GM23338 (cell line): Measurements from ENCODE around the gene C1orf50. TPM values are rescaled to one million over a fixed set of nuclear protein-coding genes. Genes with fewer than 3 reads are reported as not detected.

ENCODE experiments used
- ATAC-seq: fragments of 200-7000 bp; cut with Tn5 transposase; 3 replicates; pipeline ENCODE4 v1.9.1; 2020
- DNase-seq: peaks from one replicate; pipeline ENCODE4 v3.0.0-alpha.2; 2015; ENCODE audit warnings: low spot score
- H2AFZ ChIP-seq: fragments of 200-600 bp; sonication (generic); 2 replicates; pipeline ENCODE4 v1.8.0; 2016; ENCODE audit warnings: antibody characterized with exemption, mild to moderate bottlenecking, moderate library complexity
- H3F3A ChIP-seq: fragments of 200-600 bp; sonication (generic); replicated peaks from 2 replicates; pipeline ENCODE4 v1.8.0; 2017; ENCODE audit warnings: antibody characterized with exemption, mixed run types, low read depth
- H3K27ac ChIP-seq: fragments of 200-600 bp; sonication (generic); 2 replicates; pipeline ENCODE4 v1.6.1; 2016; ENCODE audit warnings: low read depth
- H3K27me3 ChIP-seq: fragments of 200-600 bp; sonication (generic); 2 replicates; pipeline ENCODE4 v1.8.0; 2016; ENCODE audit warnings: mild to moderate bottlenecking, mixed run types, moderate library complexity; ENCODE audit not compliant: insufficient read depth
- H3K36me3 ChIP-seq: fragments of 200-600 bp; sonication (generic); 2 replicates; pipeline ENCODE4 v1.8.0; 2016; ENCODE audit warnings: mild to moderate bottlenecking; ENCODE audit not compliant: insufficient read depth
- H3K4me1 ChIP-seq: fragments of 200-600 bp; sonication (generic); 2 replicates; pipeline ENCODE4 v1.8.0; 2016; ENCODE audit warnings: mild to moderate bottlenecking, moderate library complexity; ENCODE audit not compliant: insufficient read depth
- H3K4me2 ChIP-seq: fragments of 200-600 bp; sonication (generic); 2 replicates; pipeline ENCODE4 v1.7.1; 2017; ENCODE audit warnings: mixed run types
- H3K4me3 ChIP-seq: fragments of 200-600 bp; sonication (generic); 2 replicates; pipeline ENCODE4 v1.6.1; 2016; ENCODE audit warnings: mixed run types
- H3K79me2 ChIP-seq: fragments of 200-600 bp; sonication (generic); replicated peaks from 2 replicates; pipeline ENCODE4 v1.8.0; 2017; ENCODE audit warnings: mild to moderate bottlenecking; ENCODE audit not compliant: insufficient read depth
- H3K9me2 ChIP-seq: fragments of 200-600 bp; sonication (generic); 2 replicates; pipeline ENCODE4 v1.8.0; 2017; ENCODE audit not compliant: insufficient read depth
- H4K20me1 ChIP-seq: fragments of 200-600 bp; sonication (generic); replicated peaks from 2 replicates; pipeline ENCODE4 v1.8.0; 2017; ENCODE audit warnings: mild to moderate bottlenecking; ENCODE audit not compliant: insufficient read depth
- H3K27ac Mint-ChIP-seq: 2 replicates; pipeline ENCODE4 v1.8.0; 2020; ENCODE audit warnings: inconsistent platforms, mild to moderate bottlenecking, moderate library complexity, mixed read lengths
- H3K27me3 Mint-ChIP-seq: 3 replicates; pipeline ENCODE4 v1.8.0; 2022; ENCODE audit warnings: low read depth, mild to moderate bottlenecking, moderate library complexity, mixed read lengths, inconsistent platforms; ENCODE audit not compliant: insufficient read depth, poor library complexity
- H3K36me3 Mint-ChIP-seq: 3 replicates; pipeline ENCODE4 v1.8.0; 2021; ENCODE audit warnings: low read depth, mild to moderate bottlenecking, inconsistent platforms, moderate library complexity, mixed read lengths
- H3K4me1 Mint-ChIP-seq: 3 replicates; pipeline ENCODE4 v1.8.0; 2020; ENCODE audit warnings: mild to moderate bottlenecking, inconsistent platforms, mixed read lengths
- H3K4me3 Mint-ChIP-seq: 3 replicates; pipeline ENCODE4 v1.8.0; 2021; ENCODE audit warnings: moderate library complexity, mild to moderate bottlenecking, inconsistent platforms, mixed read lengths
- H3K9me3 Mint-ChIP-seq: 3 replicates; pipeline ENCODE4 v1.8.0; 2020; ENCODE audit warnings: moderate library complexity, mild to moderate bottlenecking, inconsistent platforms, mixed read lengths
- CREB1 ChIP-seq: fragments of 250-450 bp; sonication (Bioruptor Pico); IDR thresholded peaks from 2 replicates; pipeline ENCODE4 v1.5.0; 2020; ENCODE audit warnings: low read depth, mild to moderate bottlenecking, moderate library complexity
- CTCF ChIP-seq, 2 experiments: fragments of 200-600 bp in 1 of 2; sonication (generic) in 1 of 2; conservative IDR thresholded peaks; 2 replicates each; pipeline versions ENCODE4 v1.5.1 to v1.6.1; 2016 to 2017; ENCODE audit warnings: antibody characterized with exemption in 2 of 2, low read depth in 2 of 2, mild to moderate bottlenecking in 2 of 2, moderate library complexity in 1 of 2
- ETS1 ChIP-seq: IDR thresholded peaks from 2 replicates; pipeline ENCODE4 v1.6.1; 2016; ENCODE audit warnings: antibody characterized with exemption
- EZH2 ChIP-seq: fragments of 200-600 bp; sonication (generic); IDR thresholded peaks from one replicate; pipeline ENCODE4 v1.8.0; 2017; ENCODE audit warnings: antibody characterized with exemption, mild to moderate bottlenecking, low read depth; ENCODE audit not compliant: unreplicated experiment
- EZH2phosphoT487 ChIP-seq: fragments of 200-600 bp; sonication (generic); IDR thresholded peaks from one replicate; pipeline ENCODE4 v1.8.1; 2018; ENCODE audit warnings: antibody characterized with exemption; ENCODE audit not compliant: unreplicated experiment
- JUNB ChIP-seq: IDR thresholded peaks from one replicate; pipeline ENCODE4 v1.6.1; 2016; ENCODE audit warnings: antibody characterized with exemption; ENCODE audit not compliant: unreplicated experiment
- NANOG ChIP-seq: IDR thresholded peaks from 2 replicates; pipeline ENCODE4 v1.6.1; 2016; ENCODE audit warnings: antibody characterized with exemption, borderline replicate concordance
- POLR2AphosphoS5 ChIP-seq: IDR thresholded peaks from 2 replicates; pipeline ENCODE4 v1.6.1; 2016; ENCODE audit warnings: antibody characterized with exemption, low read depth
- STAT1 ChIP-seq: IDR thresholded peaks from one replicate; pipeline ENCODE4 v1.6.1; 2016; ENCODE audit warnings: antibody characterized with exemption; ENCODE audit not compliant: unreplicated experiment
- ZNF114 ChIP-seq: fragments of 250-450 bp; sonication (Bioruptor Pico); IDR thresholded peaks from 2 replicates; pipeline ENCODE4 v1.5.0; 2020; ENCODE audit warnings: mild to moderate bottlenecking, moderate library complexity
- ZNF462 ChIP-seq: fragments of 250-450 bp; sonication (Bioruptor Pico); IDR thresholded peaks from 2 replicates; pipeline ENCODE4 v1.5.0; 2020; ENCODE audit warnings: mild to moderate bottlenecking, moderate library complexity
- long read RNA-seq: library from polyadenylated mRNA; unstranded; transcript quantifications from one replicate; pipeline ENCODE4 v2.0.0, GENCODE V29; 2020; ENCODE audit not compliant: unreplicated experiment
- polyA plus RNA-seq: library from polyadenylated mRNA; unstranded; fragments of >200 nt; fragmentation: Nextera tagmentation; extraction: Ambion mirVana; gene quantifications from 2 replicates; pipeline ENCODE4 v1.2.1, GENCODE V29; 2016
- total RNA-seq: library from RNA; depleted of rRNA; stranded (reverse); fragments of >200 nt; shearing (Covaris generic); gene quantifications from 2 replicates; pipeline ENCODE4 v1.2.3, GENCODE V29; 2014; rRNA removed

The C1orf50 gene
- total RNA-seq (3.3 and 4.4 TPM in 2 replicates), polyA plus RNA-seq (4.7 and 5.0 TPM in 2 replicates)
- long read RNA-seq, full-length matches to known transcripts: 11 of 14 reads
- long read RNA-seq, partial matches to known transcripts: 0 of 14 reads
- long read RNA-seq, other reads (novel, unspliced or antisense): 3 of 14 reads

- H3K4me1 Mint-ChIP-seq: peaks cover 10% of the 10 kb centered on the region
- H3K36me3 ChIP-seq: no peaks in the 10 kb centered on the region; the same call in 1 of the 2 replicates
- H3K27me3 ChIP-seq: no peaks in the 10 kb centered on the region
- peak; percentile 100 for DNase-seq
- H3K4me3 ChIP-seq: peak within 1 kb of the TSS; percentile 92
- H3F3A ChIP-seq: no peaks in the 10 kb centered on the region
- TF ChIP-seq ZNF114 (CRISPR knock-in tag) (no peak), POLR2AphosphoS5 (peak; percentile 92)
- peaks cover 24% of the 10 kb centered on the region for H3K4me1 ChIP-seq
- peaks cover 13% of the 10 kb centered on the region for H3K27me3 Mint-ChIP-seq
- no peaks in the 10 kb centered on the region; the same call in 1 of the 2 replicates for H4K20me1 ChIP-seq
- no peak within 1 kb of the TSS for H3K27ac ChIP-seq
- H3K9me2 ChIP-seq: no peaks in the 10 kb centered on the region
- no peaks in the 10 kb centered on the region for H3K9me3 Mint-ChIP-seq
- ATAC-seq: peak; percentile 86
- peak within 1 kb of the TSS; percentile 83 for H3K4me2 ChIP-seq
- H3K27ac Mint-ChIP-seq: peak within 1 kb of the TSS; percentile 84
- peaks cover 72% of the 10 kb centered on the region for H3K79me2 ChIP-seq
- H3K36me3 Mint-ChIP-seq: peaks cover 27% of the 10 kb centered on the region
- no peak within 1 kb of the TSS; the same call in 2 of the 3 replicates for H3K4me3 Mint-ChIP-seq
- H2AFZ ChIP-seq: peak within 1 kb of the TSS; percentile 85
These were observed at the start of gene C1orf50, which contains the start of gene P3H1 for GRCh38 chr1:42766741-42767509. Gene C1orf50, plus strand, starts transcription at chr1:42767249. Its CDS starts 63 bp downstream, at chr1:42767312. Gene P3H1, minus strand, starts transcription at chr1:42767028. Its CDS starts 57 bp downstream, at chr1:42766971.

- Histone ChIP-seq H3K27ac (no peak overlapping the region), H3K27me3 (no peaks in the 10 kb centered on the region), H3K4me1 (0 out of 2 replicates have a peak, but pooled peaks cover 4% of the 10 kb centered on the region), H3K4me3 (no peak overlapping the region), H3K4me2 (no peak overlapping the region), H3K9me2 (no peaks in the 10 kb centered on the region), H2AFZ (no peak overlapping the region), H3K79me2 (no peaks in the 10 kb centered on the region), H4K20me1 (peaks cover 8% of the 10 kb centered on the region; the same call in 1 of the 2 replicates), H3K36me3 (no peaks in the 10 kb centered on the region), H3F3A (0 out of 2 replicates have a peak, but pooled peaks cover 9% of the 10 kb centered on the region)
- no peak overlapping the region for H3K27ac Mint-ChIP-seq
- H3K36me3 Mint-ChIP-seq: no peaks in the 10 kb centered on the region
- H3K4me3 Mint-ChIP-seq: no peak overlapping the region
- peaks cover 5% of the 10 kb centered on the region for H3K27me3 Mint-ChIP-seq
- H3K9me3 Mint-ChIP-seq: no peaks in the 10 kb centered on the region; the same call in 2 of the 3 replicates
- no peaks in the 10 kb centered on the region for H3K4me1 Mint-ChIP-seq
- DNase-seq (no peak), ATAC-seq (peak; percentile 43)
- no peak for TF ChIP-seq ETS1
- no peak for TF ChIP-seq CREB1
- no peak for TF ChIP-seq NANOG
- TF ChIP-seq JUNB: no peak
- no peak for TF ChIP-seq EZH2
- TF ChIP-seq EZH2phosphoT487: no peak
- no peak for TF ChIP-seq CTCF (conservative IDR thresholded peaks at IDR 0.05; ENCODE audit: low read depth in 2 of 2)
- no peak for TF ChIP-seq STAT1
- TF ChIP-seq ZNF462 (CRISPR knock-in tag): no peak
These were observed 46.2 kb upstream of the C1orf50 start for GRCh38 chr1:42720868-42721267.
